Measurements from ENCODE around the gene MGMT.

DNA sequence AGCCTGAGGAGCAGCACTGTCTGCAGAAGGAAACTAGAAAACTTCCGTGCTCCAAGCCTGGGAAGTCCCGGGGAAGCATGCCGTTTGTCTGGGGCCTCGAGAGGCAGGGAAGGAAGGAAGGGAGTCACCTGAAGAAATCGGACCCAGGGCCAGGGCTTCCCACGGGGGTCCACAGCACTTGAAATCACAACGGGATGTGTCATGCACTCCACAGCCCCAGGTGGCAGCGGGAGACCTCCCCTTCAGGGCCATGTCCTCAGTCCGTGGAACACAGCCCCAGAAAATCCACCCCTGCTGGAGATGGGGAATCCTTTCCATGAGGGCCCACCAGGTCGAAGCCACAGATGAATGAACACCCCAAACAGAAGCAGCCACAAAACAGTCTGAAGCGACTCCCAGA is 239.5 kb downstream of the MGMT start:
- no peak for TF ChIP-seq EZH2 (IDR thresholded peaks at IDR 0.05; ENCODE audit: low read depth, unreplicated experiment)
- TF ChIP-seq, protein P1, sequence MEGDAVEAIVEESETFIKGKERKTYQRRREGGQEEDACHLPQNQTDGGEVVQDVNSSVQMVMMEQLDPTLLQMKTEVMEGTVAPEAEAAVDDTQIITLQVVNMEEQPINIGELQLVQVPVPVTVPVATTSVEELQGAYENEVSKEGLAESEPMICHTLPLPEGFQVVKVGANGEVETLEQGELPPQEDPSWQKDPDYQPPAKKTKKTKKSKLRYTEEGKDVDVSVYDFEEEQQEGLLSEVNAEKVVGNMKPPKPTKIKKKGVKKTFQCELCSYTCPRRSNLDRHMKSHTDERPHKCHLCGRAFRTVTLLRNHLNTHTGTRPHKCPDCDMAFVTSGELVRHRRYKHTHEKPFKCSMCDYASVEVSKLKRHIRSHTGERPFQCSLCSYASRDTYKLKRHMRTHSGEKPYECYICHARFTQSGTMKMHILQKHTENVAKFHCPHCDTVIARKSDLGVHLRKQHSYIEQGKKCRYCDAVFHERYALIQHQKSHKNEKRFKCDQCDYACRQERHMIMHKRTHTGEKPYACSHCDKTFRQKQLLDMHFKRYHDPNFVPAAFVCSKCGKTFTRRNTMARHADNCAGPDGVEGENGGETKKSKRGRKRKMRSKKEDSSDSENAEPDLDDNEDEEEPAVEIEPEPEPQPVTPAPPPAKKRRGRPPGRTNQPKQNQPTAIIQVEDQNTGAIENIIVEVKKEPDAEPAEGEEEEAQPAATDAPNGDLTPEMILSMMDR (conservative IDR thresholded peaks at IDR 0.05; ENCODE audit: low read depth in 2 of 2): no peak; a peak in 1 of 4 replicates
- no peak for TF ChIP-seq POLR2AphosphoS5 (IDR thresholded peaks at IDR 0.05; ENCODE audit: low read depth)
- TF ChIP-seq, protein P2, sequence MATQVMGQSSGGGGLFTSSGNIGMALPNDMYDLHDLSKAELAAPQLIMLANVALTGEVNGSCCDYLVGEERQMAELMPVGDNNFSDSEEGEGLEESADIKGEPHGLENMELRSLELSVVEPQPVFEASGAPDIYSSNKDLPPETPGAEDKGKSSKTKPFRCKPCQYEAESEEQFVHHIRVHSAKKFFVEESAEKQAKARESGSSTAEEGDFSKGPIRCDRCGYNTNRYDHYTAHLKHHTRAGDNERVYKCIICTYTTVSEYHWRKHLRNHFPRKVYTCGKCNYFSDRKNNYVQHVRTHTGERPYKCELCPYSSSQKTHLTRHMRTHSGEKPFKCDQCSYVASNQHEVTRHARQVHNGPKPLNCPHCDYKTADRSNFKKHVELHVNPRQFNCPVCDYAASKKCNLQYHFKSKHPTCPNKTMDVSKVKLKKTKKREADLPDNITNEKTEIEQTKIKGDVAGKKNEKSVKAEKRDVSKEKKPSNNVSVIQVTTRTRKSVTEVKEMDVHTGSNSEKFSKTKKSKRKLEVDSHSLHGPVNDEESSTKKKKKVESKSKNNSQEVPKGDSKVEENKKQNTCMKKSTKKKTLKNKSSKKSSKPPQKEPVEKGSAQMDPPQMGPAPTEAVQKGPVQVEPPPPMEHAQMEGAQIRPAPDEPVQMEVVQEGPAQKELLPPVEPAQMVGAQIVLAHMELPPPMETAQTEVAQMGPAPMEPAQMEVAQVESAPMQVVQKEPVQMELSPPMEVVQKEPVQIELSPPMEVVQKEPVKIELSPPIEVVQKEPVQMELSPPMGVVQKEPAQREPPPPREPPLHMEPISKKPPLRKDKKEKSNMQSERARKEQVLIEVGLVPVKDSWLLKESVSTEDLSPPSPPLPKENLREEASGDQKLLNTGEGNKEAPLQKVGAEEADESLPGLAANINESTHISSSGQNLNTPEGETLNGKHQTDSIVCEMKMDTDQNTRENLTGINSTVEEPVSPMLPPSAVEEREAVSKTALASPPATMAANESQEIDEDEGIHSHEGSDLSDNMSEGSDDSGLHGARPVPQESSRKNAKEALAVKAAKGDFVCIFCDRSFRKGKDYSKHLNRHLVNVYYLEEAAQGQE (IDR thresholded peaks at IDR 0.05; ENCODE audit: unreplicated experiment): no peak
- TF ChIP-seq, protein P3, sequence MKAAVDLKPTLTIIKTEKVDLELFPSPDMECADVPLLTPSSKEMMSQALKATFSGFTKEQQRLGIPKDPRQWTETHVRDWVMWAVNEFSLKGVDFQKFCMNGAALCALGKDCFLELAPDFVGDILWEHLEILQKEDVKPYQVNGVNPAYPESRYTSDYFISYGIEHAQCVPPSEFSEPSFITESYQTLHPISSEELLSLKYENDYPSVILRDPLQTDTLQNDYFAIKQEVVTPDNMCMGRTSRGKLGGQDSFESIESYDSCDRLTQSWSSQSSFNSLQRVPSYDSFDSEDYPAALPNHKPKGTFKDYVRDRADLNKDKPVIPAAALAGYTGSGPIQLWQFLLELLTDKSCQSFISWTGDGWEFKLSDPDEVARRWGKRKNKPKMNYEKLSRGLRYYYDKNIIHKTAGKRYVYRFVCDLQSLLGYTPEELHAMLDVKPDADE (IDR thresholded peaks at IDR 0.05): no peak
- no peak for TF ChIP-seq JUNB (IDR thresholded peaks at IDR 0.05; ENCODE audit: unreplicated experiment)
- TF ChIP-seq CREB1 (CRISPR knock-in tag; IDR thresholded peaks at IDR 0.05; ENCODE audit: low read depth): no peak
- TF ChIP-seq EZH2phosphoT487 (IDR thresholded peaks at IDR 0.05; ENCODE audit: unreplicated experiment): no peak
- TF ChIP-seq STAT1 (IDR thresholded peaks at IDR 0.05; ENCODE audit: unreplicated experiment): no peak
- no peak for TF ChIP-seq ZNF114 (CRISPR knock-in tag; IDR thresholded peaks at IDR 0.05)
- no peak for TF ChIP-seq ZNF331 (CRISPR knock-in tag; IDR thresholded peaks at IDR 0.05; ENCODE audit: low read depth)
- TF ChIP-seq NANOG (IDR thresholded peaks at IDR 0.05; ENCODE audit: borderline replicate concordance): no peak
